Brain pericyte (primary cell): Measurements from ENCODE around the gene GPC1.

ENCODE experiments used
- DNase-seq: peaks from one replicate; pipeline ENCODE4 v3.0.0-alpha.2; 2012; ENCODE audit warnings: low read depth, low spot score

The GPC1 gene

DNA sequence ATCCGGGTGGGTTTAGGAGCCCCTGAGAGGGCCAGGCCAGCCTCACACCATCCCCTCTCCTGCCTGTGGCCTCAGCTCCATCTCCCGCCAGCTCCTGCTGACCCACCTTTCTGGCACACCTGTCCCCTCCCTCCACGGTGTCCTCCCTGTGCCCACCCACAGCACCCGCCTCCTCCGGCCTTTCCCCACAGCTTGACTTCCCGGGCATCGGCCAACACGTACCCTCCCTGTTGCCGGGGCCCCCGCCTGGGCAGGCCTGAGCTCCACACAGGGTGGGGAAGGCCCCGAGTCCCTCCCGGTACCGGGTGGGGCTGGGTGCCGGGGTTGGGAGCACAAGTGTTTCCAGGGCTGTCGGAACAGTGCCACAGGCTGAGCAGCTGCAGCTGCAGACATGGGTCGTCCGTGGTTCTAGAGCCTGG lies 6.5 kb downstream of the GPC1 start:
- DNase-seq, result no peak

DNA sequence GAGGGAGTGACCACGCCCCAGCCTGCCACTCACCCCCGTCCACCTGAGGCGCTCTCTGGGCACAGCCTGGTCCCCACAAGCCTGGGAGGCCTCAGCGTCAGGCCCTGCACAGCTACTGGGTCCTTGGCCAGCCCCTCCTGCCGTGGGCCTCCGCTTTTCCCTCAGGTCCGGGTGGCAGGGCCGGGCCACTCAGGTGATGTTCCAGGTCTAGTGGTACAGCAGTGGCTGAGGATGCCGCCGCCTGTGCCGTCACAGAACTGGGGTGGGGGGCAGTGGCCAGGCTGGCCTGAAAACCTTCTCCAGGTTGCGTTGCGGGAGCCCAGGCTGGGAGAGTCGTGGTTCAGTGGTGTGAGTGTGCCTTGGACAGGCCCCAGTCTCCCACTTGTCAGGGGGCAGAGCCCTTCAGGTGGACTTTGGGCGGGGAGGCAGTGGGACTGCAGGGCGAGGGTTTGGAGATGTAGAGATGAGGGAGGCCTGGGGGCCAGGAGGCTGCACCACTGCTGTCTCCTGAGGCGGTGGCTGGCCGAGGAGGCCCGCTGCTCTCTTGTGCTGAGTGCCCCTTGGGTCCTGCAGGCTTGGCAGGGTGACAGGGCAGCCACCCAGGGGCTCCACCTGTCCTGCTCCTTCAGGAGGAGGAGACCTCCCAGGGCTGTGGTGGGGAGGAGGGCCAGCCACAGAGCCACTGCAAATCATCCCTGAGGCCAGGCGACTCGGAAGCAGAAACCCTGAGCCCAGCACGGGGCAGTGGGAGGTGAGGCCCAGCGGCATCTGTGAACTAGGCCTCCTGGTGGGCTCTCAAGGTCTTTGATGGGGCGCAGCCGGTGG lies 7.6 kb downstream of the GPC1 start:
- DNase-seq, result no peak

DNA sequence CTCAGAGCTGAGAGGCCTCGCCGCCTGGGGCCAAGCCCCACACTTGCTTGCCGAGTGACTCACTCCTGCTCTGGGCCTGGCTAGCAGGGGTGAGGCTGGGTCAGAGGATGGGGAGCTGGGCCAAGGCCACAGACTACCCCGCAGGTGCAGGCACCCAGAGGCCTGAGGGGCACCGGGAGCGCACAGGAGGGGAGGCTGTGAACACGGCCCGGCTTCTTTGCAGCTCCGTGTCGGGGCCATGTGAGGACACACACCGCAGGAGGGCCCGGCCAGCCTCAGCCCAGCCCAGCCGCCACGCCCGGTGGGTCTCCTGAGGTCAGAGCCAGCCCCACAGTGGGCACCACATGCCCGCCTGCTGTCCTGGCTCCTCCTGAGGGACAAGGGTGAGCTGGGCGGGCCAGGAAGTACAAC lies 8.4 kb downstream of the GPC1 start:
- no peak for DNase-seq

DNA sequence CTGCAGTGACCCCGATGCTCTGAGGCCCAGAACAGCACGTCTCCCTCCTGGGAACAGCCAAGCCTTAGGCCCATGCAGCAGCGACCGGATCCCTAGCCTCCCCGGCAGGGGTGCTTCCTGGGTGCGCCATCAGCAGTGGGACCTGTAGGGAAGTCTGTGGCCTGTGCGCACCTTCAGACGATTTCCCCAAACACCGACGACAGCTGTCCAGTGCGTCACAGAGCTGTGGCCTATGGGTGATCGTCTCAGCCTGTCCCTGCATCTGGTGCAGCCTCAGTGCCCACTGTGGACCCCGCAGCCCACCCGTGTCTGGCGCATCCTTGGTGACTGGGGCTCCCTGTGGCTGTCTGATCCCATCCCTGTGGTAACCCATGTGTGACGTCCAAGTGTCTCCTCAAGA lies 9.0 kb downstream of the GPC1 start:
- no peak for DNase-seq

DNA sequence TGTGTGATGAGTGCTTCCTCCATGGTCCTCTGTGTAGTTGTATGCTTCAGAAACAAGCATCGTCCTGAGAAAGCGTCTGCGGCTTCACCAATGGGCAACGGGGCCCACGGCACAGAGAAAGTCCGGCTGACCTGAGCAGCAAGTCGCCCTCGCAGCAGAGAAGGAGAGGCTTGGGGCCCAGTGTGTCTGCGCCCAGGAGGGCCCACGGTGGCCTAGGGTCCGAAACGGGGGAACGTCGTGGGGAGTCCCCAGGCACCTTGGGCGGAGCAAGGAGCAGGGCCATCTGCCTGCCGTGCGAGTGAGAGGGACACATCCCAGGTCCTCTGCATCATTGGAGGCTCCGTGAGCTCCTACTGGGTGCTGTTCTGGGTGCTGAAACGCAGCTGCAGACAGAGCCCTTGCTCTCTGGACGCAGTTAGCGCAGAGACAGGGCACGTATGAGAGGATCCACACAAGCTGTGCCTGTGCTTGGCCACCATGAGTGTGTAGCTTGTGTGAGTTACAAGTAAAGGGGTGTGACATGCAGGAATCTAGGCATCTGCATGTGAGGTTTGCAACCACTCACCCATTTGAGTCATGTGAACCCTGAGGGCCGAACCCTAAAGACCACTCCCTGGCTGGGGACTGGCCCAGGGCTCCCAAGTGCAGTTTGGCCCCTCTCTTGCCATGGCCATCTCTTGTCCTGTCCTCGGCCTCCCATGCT lies 10.6 kb downstream of the GPC1 start:
- no peak for DNase-seq

DNA sequence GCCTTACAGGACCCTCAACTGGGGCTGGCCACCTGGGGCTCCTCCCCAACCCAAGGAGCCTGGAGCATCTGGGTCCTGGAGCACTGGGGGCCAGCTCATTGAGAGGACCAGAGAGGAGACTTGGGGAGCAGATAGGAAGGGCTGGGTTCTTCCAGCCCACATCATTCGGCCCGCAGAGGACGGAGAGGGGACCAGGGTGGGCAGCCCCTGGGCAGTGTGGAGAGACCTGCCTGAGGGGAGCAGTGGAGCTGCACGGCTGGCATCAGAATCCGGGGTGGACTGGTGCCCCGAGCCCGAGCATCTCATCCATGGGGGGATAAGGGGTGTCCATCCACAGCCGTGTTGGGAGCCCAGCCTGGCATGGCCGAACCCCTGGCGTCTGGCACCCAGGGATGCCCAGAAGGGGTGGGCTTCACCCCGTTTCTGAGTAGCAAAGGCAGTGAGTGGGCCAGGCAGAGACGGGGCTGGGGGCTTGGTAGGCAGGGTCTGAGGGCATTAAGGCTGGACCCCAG lies 11.3 kb downstream of the GPC1 start:
- no peak for DNase-seq

DNA sequence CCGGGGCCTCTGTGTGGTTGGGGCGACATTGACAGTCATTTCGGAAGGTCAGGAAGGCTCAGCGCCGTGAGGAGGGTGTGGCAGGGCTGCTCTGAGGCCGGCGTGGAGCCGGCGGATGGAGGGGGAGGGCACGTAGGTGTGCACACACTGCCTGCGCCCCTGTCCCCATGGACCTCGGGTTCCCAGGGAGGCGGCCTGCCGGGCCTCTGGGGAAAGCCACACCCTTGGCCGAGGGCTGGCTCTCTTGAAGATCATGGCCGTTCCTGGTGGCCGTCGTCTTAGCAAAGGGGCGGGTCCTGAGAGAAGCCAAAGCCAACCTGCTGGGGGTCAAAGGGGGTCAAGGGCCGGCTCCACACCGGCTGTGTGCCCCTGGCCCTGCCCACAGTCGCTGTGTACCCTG lies 11.9 kb downstream of the GPC1 start:
- no peak for DNase-seq

DNA sequence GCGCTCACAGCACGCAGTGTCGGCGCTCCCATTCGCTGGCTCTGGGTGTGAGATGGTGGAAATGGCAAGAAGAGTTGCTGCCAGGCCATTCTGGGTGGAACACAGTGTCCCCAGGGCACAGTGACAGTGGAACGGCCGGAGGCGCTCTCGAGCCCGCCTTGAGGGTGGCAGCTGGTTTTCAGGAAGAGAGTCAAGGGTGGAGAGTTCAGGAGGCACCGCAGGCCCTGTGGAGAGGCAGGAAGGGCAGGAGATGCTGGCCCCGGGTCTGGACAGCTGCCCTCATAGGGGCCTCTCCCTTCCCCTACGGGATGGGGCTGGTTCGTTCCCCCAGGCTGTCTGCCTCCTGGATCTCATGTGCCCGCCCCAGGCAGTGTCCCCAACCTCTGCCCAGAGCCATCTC lies 12.5 kb downstream of the GPC1 start:
- no peak for DNase-seq

DNA sequence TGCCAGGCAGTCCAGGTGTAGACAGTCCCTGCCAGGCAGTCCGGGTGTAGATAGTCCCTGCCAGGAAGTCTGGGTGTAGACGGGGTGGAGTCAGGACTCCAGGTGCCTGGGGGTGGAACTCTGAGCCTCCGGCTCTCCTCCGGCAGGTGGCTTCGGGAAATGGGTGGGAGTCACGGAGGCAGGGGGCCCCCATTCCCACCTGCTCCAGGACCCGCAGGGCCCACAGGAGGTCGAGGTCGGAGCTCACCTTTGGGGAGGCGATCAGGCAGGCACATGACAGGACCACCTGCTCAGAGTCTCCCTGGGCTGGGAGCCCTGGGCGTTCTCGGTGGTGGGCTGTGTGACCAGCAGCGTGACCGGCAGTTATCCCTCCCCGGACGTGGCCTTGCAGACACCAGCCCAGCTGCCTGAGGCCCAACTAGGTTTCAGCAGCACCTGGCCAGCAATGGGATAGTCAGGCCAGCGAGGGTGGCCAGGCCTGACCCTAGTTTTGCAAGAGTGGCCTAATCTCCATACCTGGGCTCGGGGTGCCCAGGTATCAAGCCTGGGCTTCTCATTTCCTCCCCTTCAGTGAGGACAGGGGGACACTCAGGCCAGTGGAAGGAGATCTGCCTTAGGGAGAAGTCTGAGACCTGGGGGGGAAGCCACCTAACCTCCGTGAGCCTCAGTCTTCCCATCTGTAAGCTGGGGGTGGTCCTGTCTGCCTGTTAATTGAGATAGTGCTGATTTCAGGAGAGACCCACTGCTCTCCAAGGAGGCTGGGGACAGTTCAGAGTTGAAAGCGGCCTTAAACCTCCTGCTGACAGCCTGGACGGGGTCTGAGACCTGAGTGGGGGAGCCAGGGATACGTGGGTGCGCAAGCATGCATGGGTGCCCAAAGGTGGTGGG lies 13.2 kb downstream of the GPC1 start:
- no peak for DNase-seq

DNA sequence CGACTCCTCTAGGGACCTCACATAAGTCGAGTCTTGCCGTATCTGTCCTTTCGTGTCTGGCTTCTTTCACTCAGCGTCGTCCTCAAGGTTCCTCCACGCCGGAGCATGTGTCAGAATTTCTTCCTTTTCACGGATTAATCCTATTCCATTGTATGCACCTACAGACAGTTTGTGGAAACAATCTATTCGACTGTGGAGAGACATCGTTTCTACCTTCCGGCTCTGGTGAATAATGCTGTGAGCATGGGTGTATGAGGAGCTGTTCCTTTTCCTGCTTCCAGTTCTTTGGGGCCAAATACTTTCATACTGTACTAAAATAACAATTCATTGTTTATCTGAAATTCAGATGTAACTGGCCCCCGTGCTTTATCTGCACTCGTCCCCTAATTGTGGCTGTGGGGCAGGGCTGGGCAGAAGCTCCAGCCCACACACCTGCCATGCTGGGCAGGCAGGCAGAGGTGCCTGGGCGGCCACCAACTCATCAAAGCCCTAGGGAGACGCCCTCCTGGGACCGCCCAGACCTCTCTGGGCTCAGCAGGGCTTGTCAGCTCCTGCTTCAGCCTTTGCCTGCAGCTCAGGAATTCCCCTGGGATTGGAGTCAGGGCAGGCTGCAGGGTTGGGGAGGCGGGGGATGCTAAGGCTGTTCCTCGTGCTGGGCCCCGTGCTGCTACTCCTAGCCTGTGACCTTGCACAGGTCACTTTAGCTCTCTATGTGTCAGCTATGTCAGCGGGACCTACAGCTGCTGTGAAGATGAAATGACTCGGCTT lies 14.5 kb downstream of the GPC1 start:
- DNase-seq, result no peak

DNA sequence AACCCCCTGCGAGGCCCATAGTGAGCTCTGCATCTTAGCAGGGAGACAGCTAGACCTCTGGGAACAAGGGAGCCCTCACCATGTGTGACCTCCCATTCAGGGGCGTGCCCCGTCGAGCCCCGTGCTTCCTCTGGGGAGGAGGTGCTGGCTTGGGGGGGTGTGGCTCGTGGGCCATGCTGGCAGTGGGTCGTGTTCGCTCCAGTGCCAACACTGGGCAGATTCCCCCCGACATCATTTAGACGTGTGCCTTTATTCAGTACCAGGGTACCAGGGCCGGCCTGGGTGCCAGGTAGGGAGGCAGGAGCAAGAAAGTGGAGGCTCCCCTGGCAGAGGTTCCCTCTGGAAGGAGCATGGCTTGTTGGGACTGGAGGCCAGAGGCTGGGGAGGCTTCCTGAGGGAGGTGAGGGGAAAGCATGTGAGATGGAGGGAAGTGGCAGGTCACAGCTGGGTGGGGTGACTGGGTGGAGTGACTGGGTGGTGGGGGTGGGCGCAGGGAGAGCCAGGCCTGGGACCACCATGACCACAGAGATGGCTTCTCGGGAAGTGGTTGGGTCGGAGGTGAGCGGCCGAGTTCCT lies 15.2 kb downstream of the GPC1 start:
- no peak for DNase-seq

DNA sequence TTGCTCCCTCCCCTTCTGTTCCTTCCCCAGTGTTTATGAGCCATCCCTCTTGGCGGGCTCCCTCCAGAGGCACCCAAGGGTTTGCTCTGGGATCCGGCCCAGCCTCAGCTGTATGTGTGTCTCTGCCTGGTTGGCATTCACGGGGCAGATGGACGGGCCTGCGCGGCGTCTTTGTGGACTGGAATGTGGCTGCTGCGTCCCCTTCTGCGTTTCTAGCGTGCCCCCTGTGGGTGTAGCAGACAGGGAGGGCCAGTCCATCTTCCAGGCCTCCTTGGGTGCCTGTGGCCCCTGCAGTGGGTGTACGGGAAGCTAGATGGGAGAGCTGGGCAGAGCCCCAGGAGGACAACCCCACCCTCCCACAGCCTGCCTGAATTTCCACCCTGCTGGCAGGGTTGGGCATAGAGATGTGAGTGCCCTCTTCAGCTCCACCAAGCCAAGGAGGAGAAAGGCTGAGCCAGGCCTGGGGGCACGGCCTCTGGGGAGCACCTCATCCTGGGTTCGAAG lies 15.7 kb downstream of the GPC1 start:
- no peak for DNase-seq

DNA sequence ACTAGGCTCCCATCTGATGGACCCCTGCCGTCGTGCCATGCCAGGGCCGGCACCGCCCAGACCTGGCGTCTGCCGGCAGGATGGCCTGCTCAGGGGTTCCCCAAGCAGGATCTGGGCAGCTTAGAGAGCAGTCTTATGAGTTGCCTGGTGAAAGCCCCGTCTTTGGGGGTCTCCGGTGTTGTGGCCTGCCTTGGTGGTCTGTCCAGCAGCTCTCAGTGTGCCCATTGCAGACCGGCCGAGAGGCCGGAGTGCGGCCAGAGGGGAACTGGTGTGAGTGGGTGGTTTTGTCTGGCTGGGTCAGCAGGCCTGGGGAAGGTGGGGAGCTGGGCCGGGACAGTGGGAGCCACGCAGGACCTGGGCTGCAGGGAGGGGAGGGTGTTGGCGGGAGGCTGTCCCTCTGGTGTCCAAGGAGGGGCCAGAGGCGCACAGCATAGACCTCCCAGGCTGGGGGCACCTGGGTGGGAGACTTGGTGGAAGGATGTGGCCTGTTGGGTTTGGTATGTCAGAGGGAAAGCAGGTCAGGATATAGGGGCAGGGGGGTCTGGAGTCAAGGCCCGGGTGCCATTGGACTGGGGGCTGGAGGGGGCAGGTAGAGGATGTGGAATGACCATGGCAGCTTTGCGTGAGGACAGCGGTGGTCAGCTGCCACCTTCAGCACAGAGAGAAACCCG lies 16.5 kb downstream of the GPC1 start:
- DNase-seq, result no peak

DNA sequence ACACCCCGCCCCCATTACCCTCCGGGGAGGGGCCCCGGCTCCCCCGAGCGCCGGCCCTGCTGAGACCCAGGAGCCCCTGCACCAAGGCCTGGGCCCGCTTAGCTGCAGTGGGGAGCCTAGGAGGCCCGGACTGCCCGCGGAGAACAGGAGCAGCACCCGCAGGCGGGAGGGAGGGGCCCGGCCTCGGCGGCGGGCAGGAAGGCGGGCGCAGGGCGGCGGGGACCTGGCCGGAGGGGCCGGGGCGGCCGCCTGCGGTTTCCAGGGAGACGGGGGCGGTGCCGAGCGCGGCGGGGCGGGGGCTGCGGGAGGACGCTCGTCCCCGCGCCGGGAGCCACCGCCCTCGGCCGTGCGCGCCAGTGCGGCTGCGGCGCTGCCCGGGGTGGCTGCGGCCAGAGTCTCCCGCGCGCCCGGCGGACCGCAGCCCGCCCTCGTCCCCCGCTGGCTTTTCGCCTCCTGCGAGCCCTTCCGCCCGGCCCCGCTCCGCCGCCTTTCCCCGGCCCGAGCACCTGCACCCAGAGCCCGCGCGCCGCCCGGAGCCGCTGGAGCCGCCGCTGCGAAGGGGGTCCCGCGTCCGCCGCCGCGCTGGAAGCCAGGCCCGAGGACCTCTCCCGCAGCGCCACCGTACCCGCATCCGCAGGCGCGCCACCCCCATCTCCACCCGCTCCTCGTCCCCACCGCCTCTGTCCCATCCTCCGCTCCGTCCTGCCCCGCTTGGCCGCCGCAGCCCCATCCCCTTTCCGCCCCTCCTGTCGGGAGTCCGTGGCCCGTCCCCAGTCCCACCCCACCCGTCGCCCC lies 17.2 kb downstream of the GPC1 start:
- DNase-seq, result no peak

DNA sequence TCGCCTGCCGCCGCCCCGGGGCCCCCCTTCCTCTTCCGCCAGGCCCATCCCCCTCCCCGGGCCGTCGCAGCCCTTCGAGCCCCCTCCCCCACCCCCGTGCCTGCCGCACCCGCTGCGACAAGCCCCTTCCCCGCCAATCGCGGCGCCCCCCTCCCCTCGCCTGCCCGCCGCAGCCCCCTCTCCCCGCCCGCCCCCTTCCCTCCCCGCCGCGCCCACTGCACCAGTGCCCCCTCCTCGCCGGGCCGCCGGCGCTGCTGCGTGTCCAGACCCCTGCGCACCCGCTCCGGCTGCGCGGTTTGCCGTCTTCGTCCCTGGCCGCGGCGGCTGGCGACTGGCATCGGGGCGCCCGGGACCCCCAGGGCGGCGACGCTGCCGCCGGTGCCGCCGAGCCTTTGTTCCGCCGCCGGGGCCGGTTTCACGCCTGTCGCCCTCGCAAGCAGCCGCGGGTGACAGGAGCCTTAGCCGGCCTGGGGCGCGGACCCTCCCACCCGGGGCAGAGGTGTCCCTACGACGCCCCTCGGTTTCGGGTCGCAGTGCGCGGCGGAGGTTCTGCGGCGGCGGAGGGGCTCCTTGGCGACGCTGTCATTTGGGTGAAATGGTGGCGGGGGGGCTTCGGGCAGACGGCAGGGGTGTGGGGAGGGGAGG lies 18.1 kb downstream of the GPC1 start:
- no peak for DNase-seq

DNA sequence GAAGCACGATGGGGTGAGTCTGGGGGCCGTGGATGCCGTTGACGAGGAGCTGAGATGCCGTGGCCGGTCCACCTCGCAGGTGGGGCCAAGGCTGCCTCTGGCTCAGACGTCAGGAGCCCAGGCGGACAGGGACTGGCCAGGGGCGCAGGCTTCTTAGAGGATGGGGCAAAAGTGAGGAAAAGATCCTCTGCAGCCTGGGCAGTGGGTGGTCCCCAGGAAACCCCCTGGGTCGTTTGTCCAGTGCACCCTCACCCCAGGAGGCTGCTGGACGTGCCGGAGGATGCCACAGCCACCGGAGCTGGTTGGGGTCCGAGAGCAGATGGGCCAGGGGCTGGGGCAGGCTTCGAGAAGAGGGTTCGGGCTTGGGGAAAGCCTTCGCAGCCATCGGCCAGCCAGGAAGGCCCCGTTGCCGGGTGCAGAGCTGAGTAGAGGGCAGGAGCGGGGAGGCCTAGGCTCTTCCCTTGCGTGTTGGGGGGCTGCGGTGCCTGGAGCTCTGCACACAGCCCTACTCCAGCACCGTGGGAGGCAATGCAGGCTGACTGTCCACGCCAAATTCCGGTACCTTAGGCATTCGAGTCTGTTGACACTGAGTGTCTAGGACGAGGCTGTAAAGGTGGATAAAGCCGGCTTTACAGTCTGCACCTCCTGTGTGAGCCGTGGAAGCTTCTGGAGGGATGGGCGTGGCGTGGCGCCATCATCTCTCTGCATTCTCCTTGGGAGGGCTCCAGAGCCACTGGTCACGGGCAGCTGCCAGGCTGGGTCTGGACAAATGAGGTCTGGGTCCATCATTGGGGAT lies 18.8 kb downstream of the GPC1 start:
- DNase-seq, result no peak

DNA sequence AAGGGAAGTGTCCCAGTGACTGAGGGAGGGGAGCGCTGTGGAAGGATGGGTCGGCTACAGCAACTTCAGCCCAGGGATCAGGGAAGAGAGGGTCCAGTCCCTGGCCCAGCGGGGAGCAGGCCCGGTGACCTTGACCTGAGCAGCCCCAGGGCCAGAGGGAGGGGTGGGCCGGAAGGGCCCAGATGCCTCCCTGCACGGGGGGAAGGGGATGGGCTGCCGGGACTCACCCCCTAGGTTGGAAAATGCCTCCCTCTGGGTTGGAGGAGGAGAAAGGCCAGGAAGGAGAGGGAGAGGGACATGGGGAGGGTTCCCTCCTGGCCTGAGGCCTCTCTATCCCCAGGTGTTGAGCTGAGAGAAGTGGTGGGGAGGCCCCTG lies 19.8 kb downstream of the GPC1 start:
- DNase-seq, result no peak
